Prostate gland (tissue), 2 donors: ENCODE measurements around the gene EML4. TPM values are rescaled to one million over a fixed set of nuclear protein-coding genes. Genes with fewer than 3 reads are reported as not detected.
A peak's percentile ranks its signal among the peaks of the same experiment; 100 is the strongest.
"Not testable (repeated sequence)": the region's sequence is repeated elsewhere in the genome, so short reads cannot be mapped to it uniquely, and the experiment has no call there.

Experiments
- DNase-seq: peaks from one replicate; pipeline ENCODE4 v3.0.0-alpha.2; 2019; ENCODE audit warnings: low spot score
- H3K27ac ChIP-seq, 2 donors: fragments of 200-600 bp; sonication (generic); 2 replicates each; pipeline ENCODE4 v1.5.1; 2017 to 2019
- H3K27me3 ChIP-seq: fragments of 200-600 bp; sonication (generic); replicated peaks from 2 replicates; pipeline ENCODE4 v1.5.1; 2019; ENCODE audit not compliant: insufficient read depth
- H3K36me3 ChIP-seq, 2 donors: fragments of 200-600 bp; sonication (generic); 1 replicate in 1 of 2; 2 replicates in 1 of 2; pipeline versions ENCODE4 v1.5.1 to v1.8.1; 2017 to 2019
- H3K4me1 ChIP-seq: fragments of 200-600 bp; sonication (generic); replicated peaks from 2 replicates; pipeline ENCODE4 v1.5.1; 2019
- H3K4me3 ChIP-seq, 2 donors: fragments of 200-600 bp; sonication (generic); 2 replicates each; pipeline ENCODE4 v1.5.1; 2017 to 2019
- H3K9me3 ChIP-seq: fragments of 200-600 bp; sonication (generic); 2 replicates; pipeline ENCODE4 v1.5.1; 2017
- CTCF ChIP-seq, 4 experiments: fragments of 200-600 bp in 2 of 4; fragments of 450-650 bp in 2 of 4; sonication (generic) in 2 of 4; IDR thresholded peaks; 1 replicate in 3 of 4; 2 replicates in 1 of 4; pipeline ENCODE4 v1.5.1; 2016 to 2019; ENCODE audit warnings: antibody characterized with exemption in 4 of 4, mild to moderate bottlenecking in 2 of 4, moderate library complexity in 2 of 4
- POLR2A ChIP-seq: fragments of 450-650 bp; IDR thresholded peaks from one replicate; pipeline ENCODE4 v1.6.1; 2016; ENCODE audit warnings: antibody characterized with exemption, mild to moderate bottlenecking
- POLR2AphosphoS5 ChIP-seq: sonication (generic); formaldehyde crosslinking; IDR thresholded peaks from one replicate; pipeline ENCODE4 v1.6.1; 2017; ENCODE audit warnings: antibody characterized with exemption
- WGBS: methylation state at CpG from one replicate; pipeline ENCODE4 v1.1.5; 2018; 5-methylcytosine and 5-hydroxymethylcytosine counted together
- intact Hi-C: fragments of 100-400 bp; cut with DNase I; formaldehyde crosslinking; loops from one replicate; pipeline ENCODE4 v1.14.2; 2022
- total RNA-seq, 2 donors: library from RNA; depleted of rRNA; stranded (reverse); fragments of >200 nt; gene quantifications; one replicate each; pipeline ENCODE4 v1.1.0, GENCODE V29; 2016

Gene EML4
- total RNA-seq, 2 donors from 2014 or later, result 26.3 to 38.2 TPM

GRCh38 chr2:42261518-42262195 is 92.5 kb downstream of the EML4 start:
- TF ChIP-seq CTCF (IDR thresholded peaks at IDR 0.05), result no peak
- TF ChIP-seq POLR2AphosphoS5, result no peak
- no peak for TF ChIP-seq POLR2A
- no peak for DNase-seq
- WGBS, result 92% methylated on average over 3 of the region's 3 CpGs
- no peak overlapping the region for H3K4me3 ChIP-seq
- intact Hi-C loops, result no loop called here
- no peaks in the 10 kb centered on the region for H3K9me3 ChIP-seq
- no peaks in the 10 kb centered on the region for H3K4me1 ChIP-seq
- H3K27ac ChIP-seq, result no peak overlapping the region
- H3K27me3 ChIP-seq, result no peaks in the 10 kb centered on the region
- H3K36me3 ChIP-seq, result no peaks in the 10 kb centered on the region

- Histone ChIP-seq H3K27me3 (no peaks in the 10 kb centered on the region), H3K4me1 (no peaks in the 10 kb centered on the region), H3K4me3 (no peak overlapping the region), H3K36me3 (no peaks in the 10 kb centered on the region), H3K27ac (no peak overlapping the region), H3K9me3 (no peaks in the 10 kb centered on the region)
- WGBS, result 97% methylated on average over 4 of the region's 4 CpGs
- intact Hi-C loops, result no loop called here
- no peak for DNase-seq
- TF ChIP-seq CTCF (IDR thresholded peaks at IDR 0.05) (no peak), POLR2AphosphoS5 (no peak), POLR2A (no peak)
Measured at GRCh38 chr2:42266236-42266635, 97.1 kb downstream of the EML4 start.

- 43% methylated on average over 1 of the region's 1 CpG for WGBS
- intact Hi-C loops, result no loop called here
- H3K4me1 ChIP-seq, result no peaks in the 10 kb centered on the region
- TF ChIP-seq CTCF (IDR thresholded peaks at IDR 0.05) (no peak), POLR2AphosphoS5 (no peak), POLR2A (no peak)
- no peaks in the 10 kb centered on the region for H3K27me3 ChIP-seq
- DNase-seq, result no peak
- H3K9me3 ChIP-seq, result no peaks in the 10 kb centered on the region
- no peak overlapping the region for H3K27ac ChIP-seq
- H3K4me3 ChIP-seq, result no peak overlapping the region
- no peaks in the 10 kb centered on the region for H3K36me3 ChIP-seq
Measured at GRCh38 chr2:42267530-42267929, 98.4 kb downstream of the EML4 start.

DNA sequence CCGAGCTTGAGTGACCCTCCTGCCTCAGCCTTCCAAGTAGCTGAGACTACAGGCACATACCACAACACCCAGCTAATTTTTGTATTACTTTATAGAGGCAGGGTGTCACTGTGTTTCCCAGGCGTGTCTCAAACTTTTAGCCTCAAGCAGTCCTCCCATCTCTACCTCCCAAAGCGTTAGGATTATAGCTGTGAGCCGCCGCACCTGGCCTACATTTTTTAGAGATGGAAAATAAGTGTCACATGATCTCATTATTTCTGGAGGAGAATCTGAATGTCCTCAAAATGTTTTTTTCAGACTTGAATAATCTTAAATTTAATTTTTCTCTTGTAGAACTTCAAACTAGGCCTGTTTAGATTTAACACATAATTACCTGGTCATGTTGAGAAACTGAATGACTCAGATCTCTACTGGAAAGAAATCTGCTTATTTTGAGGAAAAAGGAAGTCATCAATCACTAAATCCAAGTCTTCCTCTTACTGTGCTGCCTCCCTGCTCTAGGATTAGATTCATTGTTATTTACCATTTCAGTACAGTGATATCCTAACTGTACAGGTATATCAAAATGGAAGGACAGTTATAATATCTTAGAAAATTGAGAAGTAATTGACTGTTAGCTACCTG is 99.5 kb downstream of the EML4 start:
- Histone ChIP-seq H3K4me1 (no peaks in the 10 kb centered on the region), H3K27ac (no peak overlapping the region), H3K27me3 (no peaks in the 10 kb centered on the region), H3K4me3 (no peak overlapping the region), H3K9me3 (no peaks in the 10 kb centered on the region), H3K36me3 (no peaks in the 10 kb centered on the region)
- no peak for TF ChIP-seq POLR2AphosphoS5
- TF ChIP-seq POLR2A, result no peak
- TF ChIP-seq CTCF (IDR thresholded peaks at IDR 0.05), result no peak
- intact Hi-C loops, result no loop called here
- WGBS, result 95% methylated on average over 5 of the region's 5 CpGs
- no peak for DNase-seq

- no peak overlapping the region for H3K4me3 ChIP-seq
- 71% methylated on average over 5 of the region's 5 CpGs for WGBS
- no peaks in the 10 kb centered on the region for H3K4me1 ChIP-seq
- intact Hi-C loops, result no loop called here
- H3K27me3 ChIP-seq, result no peaks in the 10 kb centered on the region
- TF ChIP-seq CTCF (IDR thresholded peaks at IDR 0.05) (no peak), POLR2AphosphoS5 (no peak), POLR2A (no peak)
- no peaks in the 10 kb centered on the region for H3K9me3 ChIP-seq
- no peaks in the 10 kb centered on the region for H3K36me3 ChIP-seq
- DNase-seq, result no peak
- peak overlapping the region in 1 of 2 donors; percentile 37 for H3K27ac ChIP-seq
Measured at GRCh38 chr2:42270757-42271156, 101.6 kb downstream of the EML4 start.

GRCh38 chr2:42271246-42271645 is 102.1 kb downstream of the EML4 start:
- H3K27me3 ChIP-seq, H3K9me3 ChIP-seq, intact Hi-C loops, H3K36me3 ChIP-seq, H3K4me1 ChIP-seq, H3K4me3 ChIP-seq, DNase-seq: not testable (repeated sequence)
- peak overlapping the region in 1 of 2 donors; percentile 37 for H3K27ac ChIP-seq
- 12% methylated on average over 5 of the region's 5 CpGs for WGBS
